ENCODE results near the gene CEP57.

CEP57 gene

DNA sequence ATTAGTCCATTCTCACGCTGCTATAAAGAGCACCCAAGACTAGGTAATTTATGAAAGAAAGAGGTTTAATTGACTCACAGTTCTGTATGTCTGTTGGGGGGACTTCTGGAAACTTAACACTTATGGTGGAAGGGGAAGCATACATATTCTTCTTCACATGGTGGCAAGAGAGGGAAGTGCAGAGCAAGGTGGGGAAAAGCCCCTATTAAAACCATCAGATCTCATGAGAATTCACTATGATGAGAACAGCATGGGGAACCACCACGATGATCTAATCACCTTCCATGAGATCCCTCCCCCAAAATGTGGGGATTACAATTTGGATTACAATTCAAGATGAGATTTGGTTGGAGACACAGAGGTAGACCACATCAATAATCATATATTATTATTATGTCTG is 25.7 kb downstream of the CEP57 start:
- TF ChIP-seq CTCF (conservative IDR thresholded peaks at IDR 0.05; ENCODE audit: low read length): no peak

DNA sequence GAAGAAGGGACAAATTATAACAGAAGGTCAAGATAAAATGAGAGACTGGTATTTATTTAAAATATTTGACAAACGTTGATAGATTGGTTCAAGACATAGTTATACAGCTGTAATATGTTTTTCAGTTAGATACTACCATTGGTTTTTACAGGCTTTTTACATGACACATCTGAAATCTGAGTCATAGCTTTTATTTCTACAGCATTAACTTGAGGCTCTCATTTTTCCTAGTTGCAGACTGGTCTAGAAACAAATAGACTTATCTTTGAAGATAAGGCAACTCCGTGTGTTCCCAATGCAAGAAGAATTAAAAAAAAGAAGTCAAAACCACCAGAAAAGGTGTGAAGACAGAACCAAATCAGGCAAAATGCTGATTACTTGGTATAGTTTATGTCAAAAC is 31.3 kb downstream of the CEP57 start:
- no peak for TF ChIP-seq CTCF (conservative IDR thresholded peaks at IDR 0.05; ENCODE audit: low read length)
- H3K4me3 ChIP-seq (ENCODE audit: low read length): no peak overlapping the region
- DNase-seq (ENCODE audit: low read depth): peak; percentile 16

More for the DNA sequence above, 25.7 kb downstream of the CEP57 start:
- no peak overlapping the region for H3K4me3 ChIP-seq (ENCODE audit: low read length)
- DNase-seq (ENCODE audit: low read depth): no peak

GRCh38 chr11:95827696-95828095 is 37.4 kb downstream of the CEP57 start:
- DNase-seq (ENCODE audit: low read depth): peak; percentile 38
- no peak overlapping the region for H3K4me3 ChIP-seq (ENCODE audit: low read length)
- no peak for TF ChIP-seq CTCF (conservative IDR thresholded peaks at IDR 0.05; ENCODE audit: low read length)

DNA sequence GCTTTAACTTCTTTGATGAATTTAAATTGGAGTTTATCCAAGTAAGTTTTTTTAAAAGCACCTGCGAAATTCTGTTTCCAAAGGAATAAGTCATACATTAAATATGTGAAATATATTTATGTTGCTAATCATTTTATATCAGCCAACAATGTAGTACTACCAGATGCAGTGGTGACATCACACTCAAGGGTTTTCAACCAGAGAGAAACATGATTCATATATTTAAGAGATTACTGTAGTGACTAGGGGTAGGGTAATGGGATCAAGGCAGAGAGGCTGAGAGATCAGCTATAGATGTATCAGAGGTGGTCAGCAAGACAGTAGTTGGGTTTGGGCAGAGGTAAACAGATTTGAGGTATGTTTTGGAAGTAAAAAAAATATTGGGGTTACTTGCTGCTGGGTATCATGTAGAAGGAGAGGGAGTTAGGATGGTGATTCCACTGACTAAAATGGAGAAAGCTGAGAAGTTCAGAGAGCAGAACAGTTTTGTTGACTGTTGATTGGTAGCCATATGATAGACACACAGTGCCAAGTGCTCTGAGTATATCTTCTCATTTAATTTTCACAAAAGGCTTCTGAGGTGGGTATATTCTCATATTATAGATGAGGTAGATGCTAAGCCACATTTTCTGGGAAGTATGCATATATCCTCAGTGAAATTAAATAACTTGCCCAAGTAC is 39.4 kb downstream of the CEP57 start:
- H3K4me3 ChIP-seq (ENCODE audit: low read length): no peak overlapping the region
- DNase-seq (ENCODE audit: low read depth): peak; percentile 15
- no peak for TF ChIP-seq CTCF (conservative IDR thresholded peaks at IDR 0.05; ENCODE audit: low read length)

- no peak overlapping the region for H3K4me3 ChIP-seq (ENCODE audit: low read length)
- no peak for TF ChIP-seq CTCF (conservative IDR thresholded peaks at IDR 0.05; ENCODE audit: low read length)
- DNase-seq (ENCODE audit: low read depth): peak; percentile 96
Measured at GRCh38 chr11:95831198-95831883, 41.0 kb downstream of the CEP57 start.

DNA sequence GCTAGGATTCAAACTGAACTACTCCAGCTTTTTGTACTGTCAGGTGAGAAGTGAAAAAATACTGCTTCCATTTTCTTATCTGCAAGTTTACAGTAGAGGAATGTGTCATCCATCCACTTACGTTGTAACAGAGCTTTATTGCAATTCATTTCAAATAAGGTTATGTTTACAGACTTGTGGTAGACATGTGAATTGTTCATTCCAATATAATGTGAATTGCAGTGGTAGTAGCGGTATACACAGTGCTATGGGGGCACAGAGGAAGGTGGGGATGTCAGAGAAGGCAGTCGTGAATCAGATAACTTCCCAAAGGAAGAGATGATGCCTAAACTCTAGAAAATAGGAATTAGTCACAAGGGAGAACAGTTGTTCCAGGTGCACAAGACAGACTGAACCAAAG is 42.5 kb downstream of the CEP57 start:
- H3K4me3 ChIP-seq (ENCODE audit: low read length): no peak overlapping the region
- no peak for TF ChIP-seq CTCF (conservative IDR thresholded peaks at IDR 0.05; ENCODE audit: low read length)
- DNase-seq (ENCODE audit: low read depth): peak; percentile 16

- no peak overlapping the region for H3K4me3 ChIP-seq (ENCODE audit: low read length)
- DNase-seq (ENCODE audit: low read depth): no peak
- no peak for TF ChIP-seq CTCF (conservative IDR thresholded peaks at IDR 0.05; ENCODE audit: low read length)
Measured at GRCh38 chr11:95833378-95833777, 43.1 kb downstream of the CEP57 start.

Data from AG10803 (cell line).